GM19452 (cell line): ENCODE data around the gene CLTRN.
"Not testable (repeated sequence)": the region's sequence is repeated elsewhere in the genome, so short reads cannot be mapped to it uniquely, and the experiment has no call there.

Source experiments
- ATAC-seq: cut with Tn5 transposase; IDR thresholded peaks from one replicate; pipeline ENCODE4 v1.9.1; 2021; ENCODE audit not compliant: unreplicated experiment

Gene CLTRN

GRCh38 chrX:15664487-15665444 lies at the start of gene CLTRN:
Gene CLTRN (minus strand): TSS chrX:15664805. CDS start chrX:15664775, 30 bp downstream.
- no peak for ATAC-seq

DNA sequence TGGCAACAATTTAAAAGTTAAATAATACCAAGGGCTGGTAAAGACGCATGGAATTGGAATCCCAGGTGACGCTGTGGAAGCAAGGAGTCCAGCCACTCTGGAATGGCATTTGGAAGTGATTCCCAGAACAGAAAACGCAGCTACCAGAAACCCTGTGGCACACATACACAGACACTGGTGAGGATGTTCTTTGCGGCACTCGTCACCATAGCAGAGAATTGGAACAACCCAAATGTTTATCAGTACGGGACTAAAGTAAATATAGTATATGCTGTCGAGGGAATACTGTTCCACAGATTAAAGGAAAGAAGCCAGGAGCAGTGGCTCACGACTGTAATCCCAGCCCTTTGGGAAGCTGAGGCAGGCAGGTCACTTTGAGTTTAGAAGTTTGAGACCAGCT lies 39.7 kb upstream of the CLTRN start:
- not testable (repeated sequence) for ATAC-seq

- ATAC-seq, result not testable (repeated sequence)
Observed at GRCh38 chrX:15703809-15704208, 39.2 kb upstream of the CLTRN start.

DNA sequence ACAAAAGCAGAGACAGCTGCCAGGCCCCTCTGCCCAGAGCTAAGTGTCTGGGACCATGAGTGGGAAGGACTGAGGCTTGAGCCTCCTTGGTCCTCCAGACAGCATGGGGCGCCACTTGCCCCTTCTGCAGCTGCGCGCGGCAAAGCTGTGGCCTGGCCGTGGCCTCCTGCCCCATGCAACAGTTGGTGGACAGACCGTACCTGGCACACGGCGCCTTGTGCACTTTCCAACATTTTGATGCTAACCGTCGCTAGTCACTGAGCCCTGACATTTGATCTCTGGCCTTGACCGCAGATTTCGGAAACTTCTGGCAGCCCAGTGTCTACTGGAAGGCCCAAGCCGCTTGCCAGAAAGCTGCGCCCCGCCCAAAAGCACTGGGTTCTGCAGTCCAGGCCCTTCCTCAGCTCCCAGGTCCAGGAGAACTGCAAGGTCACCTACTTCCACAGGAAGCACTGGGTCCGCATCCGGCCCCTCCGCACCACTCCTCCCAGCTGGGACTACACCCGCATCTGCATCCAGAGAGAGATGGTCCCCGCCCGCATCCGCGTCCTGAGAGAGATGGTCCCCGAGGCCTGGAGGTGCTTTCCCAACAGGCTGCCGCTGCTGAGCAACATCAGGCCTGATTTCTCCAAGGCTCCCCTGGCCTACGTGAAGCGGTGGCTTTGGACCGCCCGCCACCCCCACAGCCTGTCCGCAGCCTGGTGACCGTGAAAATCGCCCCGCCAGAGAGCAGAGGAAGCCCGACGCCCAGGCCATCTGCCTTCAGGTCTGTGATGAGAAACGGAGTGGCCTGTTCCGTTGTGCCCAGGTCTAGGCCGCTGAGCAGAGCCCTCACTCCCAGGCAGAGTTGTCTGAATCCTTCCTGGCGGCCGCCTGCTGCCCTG lies 38.1 kb upstream of the CLTRN start:
- no peak for ATAC-seq

DNA sequence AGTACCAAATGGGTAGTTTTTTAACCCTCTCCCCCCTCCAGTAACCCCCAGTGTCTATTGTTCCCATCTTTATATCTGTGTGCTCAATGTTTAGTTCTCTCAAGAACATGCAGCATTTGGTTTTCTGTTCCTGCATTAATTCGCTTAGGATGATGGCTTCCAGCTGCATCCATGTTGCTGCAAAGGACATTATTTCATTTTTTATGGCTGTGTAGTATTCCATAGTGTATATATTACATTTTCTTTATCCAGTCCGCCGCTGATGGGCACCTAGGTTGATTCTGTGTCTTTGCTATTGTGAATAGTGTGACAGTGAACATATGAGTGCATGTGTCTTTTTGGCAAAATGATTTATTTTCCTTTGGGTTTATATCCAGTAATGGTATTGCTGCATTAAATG lies 31.9 kb upstream of the CLTRN start:
- ATAC-seq, result no peak

DNA sequence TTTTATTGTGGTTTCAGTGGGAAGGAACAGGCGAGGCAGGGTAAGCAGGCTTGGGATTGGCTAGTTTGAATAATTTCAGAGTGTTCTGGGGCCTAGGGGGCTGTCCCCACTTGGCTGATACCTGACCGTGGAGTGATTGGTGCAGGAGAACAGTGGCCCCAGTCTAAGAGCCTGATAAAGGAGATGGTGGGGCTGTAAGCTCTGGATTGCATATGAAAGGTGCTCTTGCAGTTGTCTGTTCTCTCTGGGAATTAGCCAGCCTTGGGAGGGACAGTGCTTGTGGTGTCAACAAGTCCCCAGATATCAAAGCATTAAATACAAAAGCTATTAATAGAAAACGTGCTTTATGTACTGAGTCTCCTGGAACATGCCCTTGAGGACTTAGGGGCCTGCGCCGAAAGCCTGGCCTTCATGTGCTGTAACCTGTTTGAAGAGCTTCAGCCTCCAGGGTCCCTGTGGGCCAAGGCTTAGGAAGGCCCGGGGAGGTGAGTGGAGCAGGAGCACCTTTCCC lies 30.4 kb upstream of the CLTRN start:
- no peak for ATAC-seq

GRCh38 chrX:15686818-15687685 lies 22.4 kb upstream of the CLTRN start:
- ATAC-seq, result no peak

- ATAC-seq, result no peak
Observed at GRCh38 chrX:15683193-15683592, 18.6 kb upstream of the CLTRN start.

GRCh38 chrX:15681433-15681832 lies 16.8 kb upstream of the CLTRN start:
- no peak for ATAC-seq

DNA sequence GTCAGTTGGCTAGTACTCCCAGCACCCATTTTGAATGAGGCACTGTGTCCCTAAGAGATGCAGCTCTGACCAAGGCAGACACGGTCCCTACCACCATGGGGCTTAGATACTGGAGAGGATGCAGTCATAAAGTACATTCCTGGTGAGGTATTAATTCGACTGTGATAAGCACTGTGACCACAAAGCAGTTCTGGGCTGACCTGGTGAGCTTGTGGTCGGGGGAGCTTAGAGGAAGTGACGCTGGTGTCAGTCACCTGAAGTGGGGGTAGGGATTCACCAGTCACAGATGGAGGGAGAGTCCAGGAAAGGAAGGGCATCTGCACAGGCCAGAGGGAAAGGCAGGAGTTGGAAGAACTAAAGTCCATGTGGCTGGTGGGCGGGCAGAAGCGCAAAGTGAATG lies 15.8 kb upstream of the CLTRN start:
- peak; percentile 65 for ATAC-seq

GRCh38 chrX:15679246-15679645 lies 14.6 kb upstream of the CLTRN start:
- ATAC-seq, result no peak

GRCh38 chrX:15678339-15678738 lies 13.7 kb upstream of the CLTRN start:
- no peak for ATAC-seq

- no peak for ATAC-seq
Observed at GRCh38 chrX:15676886-15677285, 12.3 kb upstream of the CLTRN start.

GRCh38 chrX:15675490-15675921 lies 10.9 kb upstream of the CLTRN start:
- ATAC-seq, result peak; percentile 57

DNA sequence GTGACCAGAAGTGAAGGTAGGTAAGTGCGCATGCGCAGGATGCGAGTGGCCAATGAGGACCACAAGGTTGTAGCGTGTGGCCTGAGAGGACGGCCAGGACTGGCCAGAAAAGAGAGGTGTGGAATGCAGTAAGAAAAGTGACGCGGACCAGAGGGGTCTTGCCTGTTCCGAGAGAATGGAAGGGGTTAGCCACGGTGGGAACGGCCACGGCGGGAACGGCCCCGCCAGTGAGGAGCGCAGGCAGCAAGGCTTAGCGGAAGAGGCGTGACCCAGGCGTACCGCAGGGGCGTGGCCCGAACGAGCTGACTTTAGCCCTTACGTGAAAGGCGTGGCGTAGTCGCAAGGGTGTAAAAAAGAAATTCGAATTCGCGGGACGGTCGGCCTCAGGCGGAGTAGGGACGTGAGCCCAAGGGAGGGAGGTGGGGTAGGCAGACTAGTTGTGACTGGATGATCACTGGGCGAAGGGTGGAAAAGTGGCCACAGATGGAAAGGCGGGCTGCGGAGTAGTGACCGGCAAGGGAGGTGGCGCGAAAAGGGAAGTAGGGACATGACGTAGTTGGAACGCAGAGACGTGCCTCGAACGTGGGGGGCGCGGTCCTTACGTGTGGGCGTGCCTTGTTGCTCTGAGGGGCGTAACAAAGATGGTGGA lies 10.4 kb upstream of the CLTRN start:
- peak; percentile 82 for ATAC-seq

DNA sequence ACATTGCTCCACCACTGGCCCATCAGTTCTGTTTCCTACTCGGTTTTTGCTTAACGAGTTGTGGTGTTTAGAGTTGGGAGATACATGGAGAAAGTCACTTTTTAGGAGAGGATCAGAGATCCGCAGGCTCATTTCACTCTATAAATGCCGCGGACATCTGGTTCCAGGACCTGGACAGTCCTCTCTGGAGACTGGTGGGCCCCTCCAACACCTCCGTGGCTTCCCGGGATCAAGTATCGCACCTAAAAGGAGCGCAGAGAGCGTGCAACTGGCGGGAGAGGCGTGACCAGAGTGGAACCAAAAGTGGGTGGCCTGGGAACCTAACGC lies 9.9 kb upstream of the CLTRN start:
- ATAC-seq, result no peak

DNA sequence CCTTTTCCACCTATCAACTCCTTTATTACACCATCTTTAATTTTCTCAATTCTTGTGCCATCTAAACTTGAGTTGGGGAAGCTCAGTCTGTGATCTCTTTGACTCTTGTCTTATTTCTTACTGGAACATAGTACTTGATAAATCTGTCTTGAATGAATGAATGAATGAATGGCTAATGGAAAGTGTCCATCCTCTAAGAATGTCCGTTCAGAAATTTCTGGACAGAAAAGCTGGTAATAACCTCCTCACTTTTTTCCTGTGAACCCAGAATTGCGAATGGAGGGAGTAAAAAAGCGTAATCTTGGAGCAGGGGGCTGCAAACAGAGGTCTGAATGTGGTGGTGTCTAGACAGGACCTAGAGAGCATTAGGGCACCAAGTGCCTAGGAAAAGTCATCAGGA lies 9.4 kb upstream of the CLTRN start:
- no peak for ATAC-seq

DNA sequence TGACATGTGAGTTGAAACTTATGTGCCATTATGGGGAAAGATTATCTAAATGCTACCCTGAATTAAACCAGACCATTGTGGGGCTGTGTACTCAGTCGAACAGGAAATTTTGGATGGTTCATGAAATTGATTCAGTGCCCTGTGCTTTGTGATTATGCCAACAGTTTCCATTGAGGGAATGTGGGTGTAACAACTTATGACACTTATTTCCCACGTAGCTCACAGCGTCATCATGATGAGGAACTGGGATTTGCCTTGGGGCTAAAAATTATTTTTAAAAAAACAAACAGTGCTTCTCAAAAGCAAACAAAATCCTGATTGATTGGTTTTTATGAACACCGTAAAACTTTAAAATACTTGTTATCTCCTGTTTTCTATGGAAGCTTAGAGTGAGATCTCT lies 8.3 kb upstream of the CLTRN start:
- ATAC-seq, result no peak

GRCh38 chrX:15663439-15663838 lies 1.2 kb downstream of the CLTRN start:
- ATAC-seq, result no peak

- not testable (repeated sequence) for ATAC-seq
Observed at GRCh38 chrX:15654804-15655203, 9.8 kb downstream of the CLTRN start.
